HFF-Myc (cell line): ENCODE data around the gene TBL1X.

ENCODE experiments used
- DNase-seq: peaks from one replicate; pipeline ENCODE4 v3.0.0-alpha.2; 2011; ENCODE audit warnings: low read depth; ENCODE audit errors: extremely low read depth
- H3K4me3 ChIP-seq: replicated peaks from 2 replicates; pipeline ENCODE4 v1.5.1; 2011; ENCODE audit warnings: low read depth, mild to moderate bottlenecking, control low read depth, low read length
- TF ChIP-seq, protein P1 (sequence below): IDR thresholded peaks from 2 replicates; pipeline ENCODE4 v1.5.1; 2012; ENCODE audit warnings: mild to moderate bottlenecking, low read depth, low read length, control low read depth; ENCODE audit errors: missing control alignments

Gene TBL1X

DNA sequence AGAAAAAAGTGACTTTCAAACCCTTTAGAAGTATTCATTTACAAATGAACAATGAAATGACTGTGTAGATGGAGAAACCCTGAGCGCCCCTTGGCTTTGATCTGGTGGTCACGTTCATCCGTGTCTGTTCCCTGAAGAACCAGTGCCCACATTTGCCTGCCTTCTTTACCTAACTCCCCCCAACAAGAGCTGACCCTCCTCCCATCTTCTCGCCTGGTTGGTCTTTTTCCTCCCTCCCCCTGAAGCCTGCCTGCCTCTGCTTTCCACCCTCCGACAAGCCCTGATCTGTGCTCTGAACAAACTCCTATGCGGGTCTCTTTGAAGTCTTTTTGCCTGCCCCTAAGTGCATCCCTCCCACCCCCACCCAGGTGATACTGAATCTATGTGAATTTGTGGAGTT lies 18.5 kb downstream of the TBL1X start:
- H3K4me3 ChIP-seq: no peak overlapping the region
- TF ChIP-seq, protein P1, sequence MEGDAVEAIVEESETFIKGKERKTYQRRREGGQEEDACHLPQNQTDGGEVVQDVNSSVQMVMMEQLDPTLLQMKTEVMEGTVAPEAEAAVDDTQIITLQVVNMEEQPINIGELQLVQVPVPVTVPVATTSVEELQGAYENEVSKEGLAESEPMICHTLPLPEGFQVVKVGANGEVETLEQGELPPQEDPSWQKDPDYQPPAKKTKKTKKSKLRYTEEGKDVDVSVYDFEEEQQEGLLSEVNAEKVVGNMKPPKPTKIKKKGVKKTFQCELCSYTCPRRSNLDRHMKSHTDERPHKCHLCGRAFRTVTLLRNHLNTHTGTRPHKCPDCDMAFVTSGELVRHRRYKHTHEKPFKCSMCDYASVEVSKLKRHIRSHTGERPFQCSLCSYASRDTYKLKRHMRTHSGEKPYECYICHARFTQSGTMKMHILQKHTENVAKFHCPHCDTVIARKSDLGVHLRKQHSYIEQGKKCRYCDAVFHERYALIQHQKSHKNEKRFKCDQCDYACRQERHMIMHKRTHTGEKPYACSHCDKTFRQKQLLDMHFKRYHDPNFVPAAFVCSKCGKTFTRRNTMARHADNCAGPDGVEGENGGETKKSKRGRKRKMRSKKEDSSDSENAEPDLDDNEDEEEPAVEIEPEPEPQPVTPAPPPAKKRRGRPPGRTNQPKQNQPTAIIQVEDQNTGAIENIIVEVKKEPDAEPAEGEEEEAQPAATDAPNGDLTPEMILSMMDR: no peak
- no peak for DNase-seq

DNA sequence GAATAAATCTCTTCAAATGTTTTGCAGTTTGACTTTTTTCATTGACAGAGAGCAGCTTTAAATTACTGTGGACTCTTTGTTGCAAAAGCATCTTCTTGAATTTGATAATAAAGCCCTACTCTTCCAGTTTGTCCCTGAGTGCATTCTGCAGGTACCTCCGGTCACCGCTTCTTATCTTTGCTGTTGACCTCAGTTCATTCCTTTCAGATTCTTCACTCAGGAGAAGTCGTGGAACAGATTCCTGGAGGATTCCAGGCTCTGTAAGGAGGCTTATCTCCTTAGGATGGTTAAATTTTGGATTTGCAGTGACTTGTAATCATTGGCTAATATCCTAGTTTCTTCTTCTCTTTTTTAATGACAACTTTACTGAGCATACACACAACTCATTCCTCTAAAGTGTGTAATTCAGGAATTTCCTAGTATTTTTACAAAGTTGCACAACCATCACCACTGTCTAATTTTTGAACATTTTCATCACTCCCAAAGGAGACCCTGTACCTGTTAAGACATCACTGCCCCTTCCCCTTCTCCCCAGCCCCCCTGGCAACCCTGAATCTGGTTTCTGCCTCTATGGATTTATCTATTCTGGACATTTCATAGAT lies 22.0 kb downstream of the TBL1X start:
- TF ChIP-seq, protein P1: no peak
- no peak overlapping the region for H3K4me3 ChIP-seq
- no peak for DNase-seq

GRCh38 chrX:9488586-9488985 lies 23.7 kb downstream of the TBL1X start:
- TF ChIP-seq, protein P1: no peak
- no peak overlapping the region for H3K4me3 ChIP-seq

GRCh38 chrX:9489234-9489633 lies 24.4 kb downstream of the TBL1X start:
- no peak for DNase-seq
- TF ChIP-seq, protein P1: no peak
- no peak overlapping the region for H3K4me3 ChIP-seq

More at GRCh38 chrX:9488586-9488985, 23.7 kb downstream of the TBL1X start:
- no peak for DNase-seq

- no peak overlapping the region for H3K4me3 ChIP-seq
- TF ChIP-seq, protein P1: no peak
- no peak for DNase-seq
These were observed 28.0 kb downstream of the TBL1X start for GRCh38 chrX:9492901-9493300.

- H3K4me3 ChIP-seq: no peak overlapping the region
- TF ChIP-seq, protein P1: no peak
- DNase-seq: no peak
These were observed 29.1 kb downstream of the TBL1X start for GRCh38 chrX:9493936-9494335.

DNA sequence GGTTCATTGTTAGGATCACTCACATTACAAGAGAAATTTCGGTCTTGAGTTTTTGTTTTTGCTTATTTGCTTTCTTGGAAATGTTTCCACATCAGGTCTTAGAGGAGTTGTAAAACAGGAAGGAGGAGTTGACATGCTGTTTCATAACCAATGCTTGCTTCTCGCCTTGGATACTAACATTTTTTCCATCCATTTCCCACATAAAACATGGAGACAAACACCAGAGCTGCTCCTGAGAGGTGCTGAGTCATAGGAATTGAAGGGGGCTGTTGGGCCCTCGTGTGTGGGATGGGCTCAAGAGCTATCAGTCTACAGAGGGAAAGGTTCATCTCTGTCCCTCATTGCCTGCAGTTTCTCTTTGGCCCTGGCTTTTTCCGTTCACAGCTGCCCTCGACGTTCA lies 29.9 kb downstream of the TBL1X start:
- no peak overlapping the region for H3K4me3 ChIP-seq
- TF ChIP-seq, protein P1: no peak
- DNase-seq: no peak
